GM19193 (cell line): ENCODE data around the gene FSD2.

Experiments
- POLR2A ChIP-seq: IDR thresholded peaks from 4 replicates; pipeline ENCODE4 v1.6.1; 2011; ENCODE audit not compliant: insufficient read depth, insufficient read length; ENCODE audit errors: extremely low read depth

FSD2 gene, protein sequence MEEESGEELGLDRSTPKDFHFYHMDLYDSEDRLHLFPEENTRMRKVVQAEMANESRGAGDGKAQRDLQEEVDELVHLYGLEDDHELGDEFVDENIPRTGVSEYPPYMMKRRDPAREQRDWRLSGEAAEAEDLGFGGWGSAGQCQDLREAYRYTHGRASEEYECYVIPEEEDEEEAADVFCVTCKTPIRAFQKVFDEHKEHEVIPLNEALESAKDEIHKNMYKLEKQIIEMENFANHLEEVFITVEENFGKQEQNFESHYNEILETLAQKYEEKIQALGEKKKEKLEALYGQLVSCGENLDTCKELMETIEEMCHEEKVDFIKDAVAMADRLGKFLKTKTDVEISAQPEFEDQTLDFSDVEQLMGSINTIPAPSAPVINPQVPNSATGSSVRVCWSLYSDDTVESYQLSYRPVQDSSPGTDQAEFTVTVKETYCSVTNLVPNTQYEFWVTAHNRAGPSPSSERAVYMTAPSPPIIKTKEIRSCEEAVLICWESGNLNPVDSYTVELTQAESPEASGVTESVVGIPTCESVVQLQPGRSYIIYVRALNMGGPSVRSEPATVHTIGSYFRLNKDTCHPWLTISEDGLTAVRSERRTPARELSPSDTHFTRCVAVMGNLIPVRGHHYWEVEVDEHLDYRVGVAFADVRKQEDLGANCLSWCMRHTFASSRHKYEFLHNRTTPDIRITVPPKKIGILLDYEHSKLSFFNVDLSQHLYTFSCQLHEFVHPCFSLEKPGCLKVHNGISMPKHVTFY

DNA sequence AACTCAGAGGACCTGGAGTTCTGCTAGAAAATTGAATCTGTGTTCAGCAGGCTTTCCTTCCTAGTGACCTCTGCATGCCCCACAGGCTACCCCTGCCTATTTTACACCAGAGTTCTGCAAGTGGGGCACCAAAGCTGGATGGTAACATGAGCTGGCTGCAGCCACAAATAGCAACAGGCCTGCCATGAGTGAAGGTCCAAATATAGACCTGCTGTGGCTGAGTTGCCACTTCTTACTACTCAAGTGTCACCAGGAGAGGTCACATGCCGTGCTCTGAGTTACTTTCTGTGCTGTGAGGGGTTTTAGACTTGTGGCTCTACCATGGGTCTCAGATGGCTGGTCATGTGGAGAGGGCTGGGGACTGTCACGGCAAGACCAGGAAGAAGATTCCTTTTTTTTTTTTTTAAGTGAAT is at the start of gene FSD2:
FSD2 (minus strand) TSS at position 76 of the 413 bp plus-strand sequence. CDS start 18,679 bp downstream, outside the sequence.
- no peak for TF ChIP-seq POLR2A

DNA sequence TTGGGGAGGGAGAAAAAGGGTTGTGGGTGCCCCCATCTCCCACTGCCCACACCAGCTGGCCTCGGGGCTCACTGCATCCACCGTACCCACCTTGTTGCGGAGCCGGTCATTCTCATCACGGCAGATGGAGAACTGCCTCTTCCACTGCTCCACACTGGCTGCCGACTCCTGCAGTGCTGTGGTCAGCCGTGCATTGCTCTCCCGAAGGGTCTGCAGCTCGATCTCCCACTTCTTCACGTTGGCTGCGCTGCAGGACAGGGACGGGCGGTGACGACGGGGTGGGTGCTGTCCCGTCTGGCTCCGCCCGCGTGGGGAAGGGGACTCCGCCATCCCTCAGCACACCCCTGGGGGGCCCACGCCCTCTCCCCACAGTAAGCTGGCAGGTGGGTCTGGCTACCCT is 48.7 kb upstream of the FSD2 start:
- TF ChIP-seq POLR2A: no peak

DNA sequence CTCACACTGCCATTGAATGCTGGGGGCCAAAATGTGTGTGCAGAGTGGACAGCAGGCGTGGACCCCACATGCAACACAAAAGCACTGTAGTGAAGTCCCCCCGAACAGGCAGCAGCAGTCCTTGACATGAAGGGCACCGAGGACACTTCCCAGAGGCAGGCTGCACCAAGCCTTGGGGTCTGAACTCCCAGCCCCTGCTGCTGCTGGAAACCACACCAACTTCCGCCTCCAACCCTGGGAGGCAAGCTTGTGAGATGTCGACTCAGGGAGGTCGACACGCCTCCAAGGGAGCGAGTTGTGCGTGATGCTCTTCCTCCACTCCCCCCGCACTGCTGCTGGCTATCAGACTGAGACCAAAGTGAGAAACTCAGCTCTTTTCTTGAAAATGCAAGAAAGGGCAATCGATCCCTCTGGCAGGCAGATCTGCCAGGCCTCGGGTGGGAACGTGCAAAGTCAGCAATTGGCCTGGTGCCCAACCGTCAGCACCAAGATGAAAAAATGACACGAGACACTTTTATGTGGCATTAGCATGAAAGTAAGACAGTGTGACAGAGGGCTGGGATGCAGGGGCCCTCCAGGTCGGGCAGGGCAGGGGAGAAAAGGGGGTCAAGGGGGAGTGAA is 47.2 kb upstream of the FSD2 start:
- TF ChIP-seq POLR2A: no peak

DNA sequence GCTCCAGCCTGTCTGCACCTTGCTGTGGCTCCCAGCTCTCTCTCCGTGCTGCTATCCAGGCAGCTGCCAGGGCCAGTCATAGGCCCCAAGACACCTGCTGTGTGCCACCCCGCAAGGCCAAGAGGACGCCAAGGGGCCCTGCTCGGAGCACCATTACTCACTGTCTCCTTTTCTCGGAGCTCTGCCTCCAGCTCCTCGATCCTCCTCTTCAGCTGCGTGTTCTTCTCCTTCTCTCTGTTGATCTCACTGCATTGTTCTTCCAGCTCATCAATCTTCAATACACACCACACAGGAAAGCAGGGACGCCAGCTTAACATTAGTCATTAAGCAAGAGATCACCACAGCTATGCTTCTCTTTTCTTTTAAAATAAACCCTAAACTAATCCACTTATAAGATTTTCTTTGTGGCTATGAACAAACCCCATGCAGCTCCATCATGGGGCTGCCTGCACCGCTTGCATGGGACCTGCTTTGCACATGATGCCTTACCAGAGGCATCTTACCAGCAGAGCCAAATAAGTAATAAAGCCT is 46.2 kb upstream of the FSD2 start:
- no peak for TF ChIP-seq POLR2A

DNA sequence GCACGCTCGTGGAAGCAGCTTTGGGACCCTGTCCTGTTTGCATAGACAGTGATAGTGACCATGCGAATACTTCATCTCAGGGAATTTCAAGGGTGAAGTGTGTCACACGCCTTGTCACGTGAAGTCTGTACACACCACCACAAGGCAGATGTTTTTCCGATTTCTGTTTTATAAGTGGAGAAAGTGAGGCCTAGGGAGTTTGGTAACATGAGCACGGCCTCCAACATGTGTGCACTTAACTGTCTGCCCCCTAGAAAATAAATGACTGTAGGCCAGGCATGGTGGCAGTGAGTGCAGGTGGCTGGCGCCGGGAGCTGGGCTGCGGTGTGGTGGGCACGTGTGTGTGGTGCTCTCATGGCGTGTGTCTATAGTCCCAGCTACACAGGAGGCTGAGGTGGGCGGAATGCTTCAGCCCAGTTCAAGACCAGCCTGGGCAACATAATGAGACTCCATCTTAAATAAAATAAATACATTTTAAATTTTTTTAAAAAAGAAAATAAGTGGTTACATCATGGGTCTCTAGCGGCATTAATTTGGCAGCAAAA is 45.5 kb upstream of the FSD2 start:
- TF ChIP-seq POLR2A: no peak

DNA sequence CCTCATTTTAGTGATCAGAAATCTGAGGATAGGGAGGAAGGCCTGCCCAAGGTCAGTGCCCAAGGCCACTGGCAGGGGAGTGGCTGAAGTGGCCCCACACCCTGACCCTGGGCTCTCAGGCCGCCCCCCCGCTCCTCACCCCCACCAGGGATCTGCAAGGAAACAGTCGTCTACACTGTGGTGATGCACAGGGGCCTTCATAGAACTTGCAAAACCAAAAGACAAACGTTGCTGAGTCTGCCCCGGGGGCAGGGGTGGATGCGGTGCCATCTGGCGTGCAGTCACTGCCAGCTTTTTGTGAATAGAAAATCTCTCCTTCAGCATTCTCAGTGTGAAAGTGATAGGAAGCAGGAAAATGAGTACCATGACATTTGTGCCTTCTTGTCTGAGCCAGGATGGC is 44.9 kb upstream of the FSD2 start:
- TF ChIP-seq POLR2A: no peak

DNA sequence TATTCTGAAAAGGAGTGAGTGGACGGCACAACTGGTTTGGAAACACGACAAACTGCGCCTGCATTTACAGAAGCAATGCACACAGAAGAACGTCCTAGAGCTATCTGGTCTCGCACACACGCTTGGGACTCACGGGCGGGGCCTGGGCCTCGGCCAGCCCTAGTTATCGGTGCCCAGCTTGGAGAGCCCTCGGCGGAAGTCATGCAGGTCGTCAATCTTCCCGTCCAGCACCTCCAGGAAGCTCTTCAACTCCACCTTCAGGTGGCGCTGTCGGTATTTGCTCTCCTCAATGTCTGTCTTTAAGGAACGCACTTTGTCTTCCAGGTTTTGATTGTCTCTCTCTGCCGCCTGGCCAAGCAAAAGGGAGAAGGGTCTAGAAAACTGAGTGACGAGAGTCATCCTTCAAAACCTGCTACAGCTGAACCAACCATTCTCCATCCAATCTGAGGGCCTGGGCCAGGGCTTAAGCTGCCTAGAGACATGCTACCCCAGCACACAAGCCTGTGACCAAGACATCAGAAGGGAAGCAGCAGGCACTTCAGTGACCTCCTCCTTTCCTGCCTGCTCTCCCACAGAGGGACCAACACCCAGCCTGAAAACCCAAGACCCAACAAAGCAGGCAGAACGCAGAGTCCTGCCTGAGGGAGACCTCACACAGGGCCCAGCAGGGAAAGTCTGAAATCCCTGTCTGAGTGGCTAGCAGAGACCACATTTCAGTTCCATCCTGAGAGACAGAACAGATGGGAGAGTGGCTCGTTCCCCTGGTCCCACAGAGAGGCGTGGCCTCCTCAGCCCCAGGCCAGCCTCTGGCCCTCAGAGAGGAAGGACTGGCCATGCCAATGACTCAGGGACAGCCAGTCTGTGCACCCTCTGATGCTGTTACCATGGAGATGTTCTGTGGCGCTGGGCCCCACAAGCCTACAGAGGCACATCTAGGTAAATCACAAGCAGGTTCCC is 44.0 kb upstream of the FSD2 start:
- no peak for TF ChIP-seq POLR2A

DNA sequence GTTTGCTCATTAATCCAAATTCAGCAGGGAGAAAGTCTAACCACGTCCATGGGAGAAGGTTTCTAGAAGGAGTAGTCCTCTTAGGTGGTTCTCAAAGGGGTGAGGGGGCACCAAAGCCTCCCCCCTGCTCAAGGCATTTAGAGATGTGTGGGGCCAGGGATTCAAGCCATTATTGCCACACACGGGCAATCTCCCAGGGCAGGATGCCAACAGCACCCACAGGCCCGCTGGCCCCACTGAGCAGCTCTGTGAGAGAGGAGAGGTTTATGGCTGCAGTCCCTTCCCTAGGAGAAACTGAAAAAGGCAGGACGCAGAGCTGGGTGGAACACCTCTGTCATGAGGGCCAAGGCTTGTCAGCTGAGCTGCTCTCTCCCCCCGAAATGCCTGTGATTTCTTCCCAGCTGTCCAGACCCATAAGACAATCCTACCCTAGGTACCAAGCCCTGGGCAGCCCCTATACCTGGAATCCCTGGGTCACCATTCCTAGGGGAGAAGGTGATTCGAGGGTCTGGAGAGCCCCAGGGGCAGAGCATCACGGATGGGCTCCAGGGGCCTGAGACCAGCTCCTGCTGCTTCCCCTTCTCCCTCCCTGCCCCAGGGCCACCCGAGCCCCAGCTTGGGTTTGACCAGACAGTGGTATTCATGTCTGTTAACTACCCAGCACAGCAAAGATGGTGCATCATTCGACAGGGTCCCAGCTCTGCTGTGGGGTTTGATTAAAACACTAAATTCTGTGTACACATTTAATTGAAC is 42.5 kb upstream of the FSD2 start:
- TF ChIP-seq POLR2A: no peak

DNA sequence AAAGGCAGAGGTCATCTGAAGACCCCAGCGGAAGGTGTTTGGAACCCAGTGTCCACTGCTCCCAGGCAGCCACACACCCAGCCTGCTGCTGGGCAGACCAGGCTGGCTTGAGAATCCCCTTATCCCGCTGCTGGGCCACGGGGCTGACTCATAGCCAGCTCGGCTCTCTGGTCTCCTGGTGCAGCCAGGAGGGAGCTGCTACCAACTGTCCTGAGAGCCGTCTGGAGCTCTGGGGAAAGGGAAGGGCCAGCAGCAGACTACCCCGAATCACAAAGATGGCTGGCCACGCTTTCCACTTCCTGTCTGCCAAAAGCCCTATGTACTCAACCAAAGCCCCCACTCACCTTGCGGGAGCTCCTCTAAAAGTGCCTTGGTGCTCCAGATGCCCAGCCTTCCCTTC is 41.8 kb upstream of the FSD2 start:
- no peak for TF ChIP-seq POLR2A

DNA sequence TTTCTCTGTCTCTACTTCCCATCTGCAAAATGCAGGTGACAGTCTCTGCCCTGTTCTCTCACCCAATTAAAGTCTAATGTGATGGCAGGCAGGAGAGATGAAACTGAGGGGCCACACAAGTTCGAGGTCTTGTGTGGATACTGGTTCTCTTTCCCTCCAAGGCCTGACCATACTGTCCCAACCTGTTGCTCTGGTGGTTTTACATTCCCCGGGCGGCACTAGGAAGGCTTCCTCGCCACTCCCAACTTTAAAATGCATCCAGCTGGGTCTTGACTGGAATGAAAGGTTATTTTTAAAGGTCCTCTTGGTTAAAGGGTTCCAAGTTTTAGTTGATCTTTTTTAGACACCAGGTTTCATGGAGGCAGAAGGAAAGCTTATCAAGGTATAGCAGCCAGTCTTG is 40.8 kb upstream of the FSD2 start:
- no peak for TF ChIP-seq POLR2A

DNA sequence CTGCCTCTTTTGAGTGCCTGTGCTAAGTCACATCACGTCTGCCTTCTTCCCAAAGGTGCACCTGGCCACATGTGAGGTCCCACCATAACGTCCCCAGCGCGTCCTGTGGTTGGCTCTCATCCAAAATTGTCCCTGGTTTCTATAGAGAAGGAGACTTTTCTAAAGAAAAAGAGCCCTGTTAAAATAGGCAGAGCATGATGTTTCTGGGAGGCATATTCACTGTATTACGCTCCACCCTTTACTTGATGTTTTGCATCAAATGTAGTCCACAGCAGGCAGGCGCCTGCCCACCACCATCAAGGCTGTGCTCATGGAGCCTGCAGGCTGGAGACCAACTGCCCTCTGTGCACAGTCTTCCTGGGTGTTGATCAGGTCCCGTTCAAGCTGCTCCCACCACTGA is 39.8 kb upstream of the FSD2 start:
- no peak for TF ChIP-seq POLR2A

DNA sequence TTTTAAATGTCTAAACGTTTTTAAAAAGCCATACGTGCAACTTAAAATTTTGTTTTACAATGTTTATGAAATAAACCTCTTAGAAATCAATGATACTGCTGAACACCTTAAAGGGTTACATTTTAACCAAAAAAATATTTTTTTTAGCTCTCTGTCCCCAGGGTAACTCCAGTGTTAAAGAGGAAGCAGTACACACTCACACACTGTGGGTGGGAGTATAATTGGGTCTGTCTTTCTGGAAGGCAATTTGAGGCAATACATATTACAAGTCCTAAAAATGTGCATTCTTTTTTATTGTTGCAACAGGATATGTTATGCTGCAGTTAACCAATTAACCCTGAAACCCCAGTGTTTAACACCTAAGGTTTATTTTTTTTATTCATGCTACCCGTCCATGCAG is 37.7 kb upstream of the FSD2 start:
- TF ChIP-seq POLR2A: no peak

DNA sequence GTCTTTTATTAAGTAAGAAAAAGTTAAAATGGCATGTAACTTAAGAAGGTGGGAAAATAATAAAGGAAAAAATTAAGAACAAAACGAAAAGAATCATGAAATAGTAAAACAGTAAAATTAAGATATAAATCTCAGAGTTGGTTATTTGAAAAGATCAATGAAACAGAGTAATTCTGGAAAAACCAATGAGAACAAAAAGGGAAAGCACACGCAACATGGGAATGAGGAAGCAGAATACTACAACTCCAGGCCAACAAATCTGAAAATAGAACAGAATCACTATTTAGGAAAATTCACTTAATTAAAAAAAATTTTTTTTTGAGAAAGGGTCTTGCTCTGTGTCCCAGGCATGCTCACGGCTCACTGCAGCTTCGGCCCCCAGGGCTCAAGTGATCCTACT is 34.3 kb upstream of the FSD2 start:
- TF ChIP-seq POLR2A: no peak
